ENCODE data around the gene KL.

- TF ChIP-seq TCF12 (IDR thresholded peaks at IDR 0.05; ENCODE audit: low read depth): no peak
- TF ChIP-seq CEBPB (IDR thresholded peaks at IDR 0.05): no peak
- TF ChIP-seq REST (IDR thresholded peaks at IDR 0.05; ENCODE audit: low read depth): no peak
- no peak for TF ChIP-seq TEAD4 (IDR thresholded peaks at IDR 0.05)
- no peak for TF ChIP-seq FOXM1 (IDR thresholded peaks at IDR 0.05; ENCODE audit: borderline replicate concordance, low read depth)
- no peak for TF ChIP-seq MAX (IDR thresholded peaks at IDR 0.05)
- TF ChIP-seq EP300 (IDR thresholded peaks at IDR 0.05; ENCODE audit: borderline replicate concordance): no peak
Measured at GRCh38 chr13:33076001-33076992, 60.1 kb downstream of the KL start.

All from Ishikawa (cell line).